H7 (cell line): ENCODE results near the gene SKI. TPM values are rescaled to one million over a fixed set of nuclear protein-coding genes. Genes with fewer than 3 reads are reported as not detected.

Experiments used
- DNase-seq: peaks from one replicate; pipeline ENCODE4 v3.0.0; 2012
- H3K27me3 ChIP-seq: 2 replicates; pipeline ENCODE4 v1.6.0; 2011; ENCODE audit warnings: mild to moderate bottlenecking, low read length; ENCODE audit not compliant: control insufficient read depth, insufficient read depth
- H3K36me3 ChIP-seq: replicated peaks from 2 replicates; pipeline ENCODE4 v1.5.1; 2011; ENCODE audit warnings: low read length; ENCODE audit not compliant: control insufficient read depth, insufficient read depth
- H3K4me3 ChIP-seq: 2 replicates; pipeline ENCODE4 v1.5.1; 2011; ENCODE audit warnings: low read depth, mild to moderate bottlenecking, control low read depth, low read length, moderate library complexity; ENCODE audit not compliant: insufficient read depth
- total RNA-seq: library from RNA; depleted of rRNA; stranded (reverse); fragments of >200 nt; shearing (Covaris generic); gene quantifications from 2 replicates; pipeline ENCODE4 v1.2.3, GENCODE V29; 2014

The SKI gene
- total RNA-seq, 1 experiment from 2014 or later = 29.2 TPM

- no peaks in the 10 kb centered on the region for H3K27me3 ChIP-seq
- no peak for DNase-seq
- no peaks in the 10 kb centered on the region for H3K36me3 ChIP-seq
- H3K4me3 ChIP-seq = no peak overlapping the region
Observed at GRCh38 chr1:2347896-2348295, 119.8 kb downstream of the SKI start.

GRCh38 chr1:2348346-2349325 lies 120.5 kb downstream of the SKI start:
- no peak for DNase-seq
- no peak overlapping the region for H3K4me3 ChIP-seq
- H3K36me3 ChIP-seq = no peaks in the 10 kb centered on the region
- no peaks in the 10 kb centered on the region for H3K27me3 ChIP-seq

- H3K4me3 ChIP-seq = no peak overlapping the region
- DNase-seq = no peak
Observed at GRCh38 chr1:2349806-2350205, 121.7 kb downstream of the SKI start.

GRCh38 chr1:2350501-2350900 lies 122.4 kb downstream of the SKI start:
- Histone ChIP-seq H3K36me3 (no peaks in the 10 kb centered on the region), H3K27me3 (no peaks in the 10 kb centered on the region), H3K4me3 (no peak overlapping the region)
- DNase-seq = no peak

More at GRCh38 chr1:2349806-2350205, 121.7 kb downstream of the SKI start:
- Histone ChIP-seq H3K27me3 (no peaks in the 10 kb centered on the region), H3K36me3 (no peaks in the 10 kb centered on the region)

- Histone ChIP-seq H3K36me3 (no peaks in the 10 kb centered on the region), H3K27me3 (no peaks in the 10 kb centered on the region), H3K4me3 (no peak overlapping the region)
- no peak for DNase-seq
Observed at GRCh38 chr1:2350911-2351655, 123.0 kb downstream of the SKI start.

GRCh38 chr1:2351723-2352122 lies 123.6 kb downstream of the SKI start:
- no peaks in the 10 kb centered on the region for H3K36me3 ChIP-seq
- H3K4me3 ChIP-seq = no peak overlapping the region
- H3K27me3 ChIP-seq = no peaks in the 10 kb centered on the region
- DNase-seq = no peak

GRCh38 chr1:2352341-2352896 lies 124.3 kb downstream of the SKI start:
- Histone ChIP-seq H3K27me3 (no peaks in the 10 kb centered on the region), H3K36me3 (no peaks in the 10 kb centered on the region), H3K4me3 (no peak overlapping the region)
- DNase-seq = no peak

- H3K36me3 ChIP-seq = no peaks in the 10 kb centered on the region
- no peaks in the 10 kb centered on the region for H3K27me3 ChIP-seq
- no peak overlapping the region for H3K4me3 ChIP-seq
- DNase-seq = no peak
Observed at GRCh38 chr1:2352897-2353550, 124.9 kb downstream of the SKI start.

GRCh38 chr1:2353551-2354438 lies 125.7 kb downstream of the SKI start:
- no peak for DNase-seq

GRCh38 chr1:2354511-2355372 lies 126.6 kb downstream of the SKI start:
- no peak overlapping the region for H3K4me3 ChIP-seq
- no peak for DNase-seq
- no peaks in the 10 kb centered on the region for H3K36me3 ChIP-seq
- H3K27me3 ChIP-seq = no peaks in the 10 kb centered on the region

More at GRCh38 chr1:2353551-2354438, 125.7 kb downstream of the SKI start:
- Histone ChIP-seq H3K36me3 (no peaks in the 10 kb centered on the region), H3K27me3 (no peaks in the 10 kb centered on the region), H3K4me3 (no peak overlapping the region)

GRCh38 chr1:2355373-2356261 lies 127.5 kb downstream of the SKI start:
- DNase-seq = no peak
- Histone ChIP-seq H3K4me3 (no peak overlapping the region), H3K27me3 (no peaks in the 10 kb centered on the region), H3K36me3 (no peaks in the 10 kb centered on the region)

GRCh38 chr1:2356401-2356800 lies 128.3 kb downstream of the SKI start:
- DNase-seq = no peak
- Histone ChIP-seq H3K4me3 (no peak overlapping the region), H3K27me3 (no peaks in the 10 kb centered on the region), H3K36me3 (no peaks in the 10 kb centered on the region)
